Measurements from ENCODE around the gene HLCS. TPM values are rescaled to one million over a fixed set of nuclear protein-coding genes. Genes with fewer than 3 reads are reported as not detected.

Gene HLCS
- total and polyA plus RNA-seq, 2 of the 8 experiments (the other 6 are each of a cell fraction or from before 2014, with no cell fraction given), result 4.7 to 12.2 TPM

DNA sequence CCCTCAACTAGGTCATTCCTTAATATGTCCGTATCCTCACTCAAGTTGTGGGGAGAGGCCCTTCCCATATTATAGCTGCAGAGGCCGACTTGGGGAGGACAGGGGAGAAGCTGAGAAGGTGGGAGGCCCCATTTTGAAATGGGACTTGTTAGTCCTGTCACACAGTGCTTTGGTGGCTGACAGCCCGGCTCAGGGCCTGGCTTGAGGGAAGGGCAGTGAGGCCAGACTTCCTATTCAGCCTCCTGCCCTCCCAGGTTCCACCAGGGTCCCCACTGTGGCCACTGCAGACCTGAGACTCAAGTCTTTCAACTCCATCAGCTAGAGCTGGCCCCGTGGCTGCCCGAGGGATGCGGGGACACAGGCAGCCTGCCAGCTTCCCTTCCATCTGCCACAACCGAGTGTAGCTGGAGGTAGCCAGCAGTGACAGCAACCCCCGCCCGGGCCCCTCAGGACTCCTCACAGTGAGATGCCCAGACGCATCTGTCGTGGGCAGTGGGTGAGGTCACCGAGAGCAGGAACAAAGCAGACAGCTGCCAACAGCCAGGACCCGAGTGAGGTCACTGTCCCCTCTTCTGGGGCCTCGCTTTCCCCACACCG, 230.6 kb downstream of the HLCS start:
- peak overlapping the region; percentile 42; the same call in 1 of the 2 replicates for H4K8ac ChIP-seq (ENCODE audit: extremely low read depth, insufficient read depth, low read length)
- H2BK120ac ChIP-seq (replicated peaks; ENCODE audit: low read depth, low read length), result no peak overlapping the region
- H3K4me3 ChIP-seq (ENCODE audit: extremely low read depth in 1 of 4, insufficient read depth in 2 of 4, low read depth in 3 of 4, low read length in 4 of 4), result no peak overlapping the region
- ChIA-PET POLR2A (ENCODE audit: partially characterized antibody) (interaction anchor here (1.2 kb wide), 1 partner anchor 15 kb away, joined by 4 read pairs; no protein-coding TSS in a partner anchor), CTCF (ENCODE audit: partially characterized antibody) (interaction anchor here (0.7 to 1.8 kb wide), 8 partner anchors 9 to 182 kb away, joined by 3 to 7 read pairs (median 5); no protein-coding TSS in a partner anchor)
- H4K5ac ChIP-seq (ENCODE audit: insufficient read length, low read depth, low read length), result no peak overlapping the region
- no peak overlapping the region for H2BK12ac ChIP-seq (ENCODE audit: low read depth, low read length)
- H3K23ac ChIP-seq (ENCODE audit: insufficient read length), result no peak overlapping the region
- no peaks in the 10 kb centered on the region for H3K36me3 ChIP-seq (ENCODE audit: control insufficient read depth in 2 of 4, insufficient read depth in 4 of 4, low read length in 3 of 4)
- no peaks in the 10 kb centered on the region for H3K23me2 ChIP-seq (ENCODE audit: low read depth, low read length)
- no peaks in the 10 kb centered on the region for H3K27me3 ChIP-seq (replicated peaks in 1 of 4; ENCODE audit: control insufficient read depth in 3 of 4, extremely low read depth in 1 of 4, insufficient read depth in 3 of 4, low read length in 3 of 4)
- no peak overlapping the region for H3K9ac ChIP-seq (replicated peaks in 1 of 4; ENCODE audit: extremely low read depth in 1 of 4, low read depth in 3 of 4, low read length in 3 of 4)
- DNase-seq (ENCODE audit: low read depth in 1 of 2, low spot score in 2 of 2), result no peak
- H2BK20ac ChIP-seq (ENCODE audit: low read length), result no peak overlapping the region
- H4K20me1 ChIP-seq (replicated peaks in 1 of 2; ENCODE audit: control insufficient read depth in 1 of 2, insufficient read depth in 2 of 2, low read length in 2 of 2), result no peaks in the 10 kb centered on the region
- no peak overlapping the region; the same call in 1 of the 2 replicates for H3K18ac ChIP-seq (ENCODE audit: extremely low read depth, low read length)
- no peak overlapping the region for H3K4me2 ChIP-seq (ENCODE audit: insufficient read depth in 1 of 2, low read depth in 2 of 2, low read length in 2 of 2)
- peaks cover 0 to 3% (median under 1%) of the 10 kb centered on the region in 4 experiments; a peak in 2 of 7 replicates for H3K4me1 ChIP-seq (replicated peaks in 1 of 4; ENCODE audit: control insufficient read depth in 3 of 4, insufficient read depth in 4 of 4, low read length in 3 of 4)
- H3K14ac ChIP-seq (ENCODE audit: insufficient read length), result no peak overlapping the region
- H3K79me1 ChIP-seq (ENCODE audit: low read depth, low read length), result no peaks in the 10 kb centered on the region
- no peak overlapping the region for H2AK5ac ChIP-seq (ENCODE audit: low read depth, low read length)
- H2BK15ac ChIP-seq (ENCODE audit: low read length), result no peak overlapping the region
- no peak for FAIRE-seq
- H3K56ac ChIP-seq (replicated peaks; ENCODE audit: insufficient read length, low read depth, low read length), result no peak overlapping the region
- H3K4ac ChIP-seq (replicated peaks; ENCODE audit: insufficient read length, low read depth, low read length), result no peak overlapping the region
- 94% methylated on average over 15 of the region's 15 CpGs; no CpG with 5 or more reads in 1 of the 2 experiments for WGBS, 2 experiments (ENCODE audit: extremely low coverage in 1 of 2, insufficient coverage in 1 of 2, insufficient read length in 1 of 2, insufficient replicate concordance in 2 of 2, low coverage in 1 of 2, low lambda C conversion rate in 2 of 2, missing lambda C conversion rate in 1 of 2)
- H3K27ac ChIP-seq (ENCODE audit: low read depth, low read length), result no peak overlapping the region
- no peaks in the 10 kb centered on the region for H3K79me2 ChIP-seq (ENCODE audit: control insufficient read depth in 1 of 2, insufficient read depth in 2 of 2, low read length in 2 of 2)
- H2BK5ac ChIP-seq (ENCODE audit: low read depth, low read length), result no peak overlapping the region
- H4K91ac ChIP-seq (replicated peaks; ENCODE audit: insufficient read length, low read length), result no peak overlapping the region
- H3K9me3 ChIP-seq (ENCODE audit: insufficient read depth in 2 of 2, low read depth in 1 of 2, low read length in 1 of 2), result no peaks in the 10 kb centered on the region
- H2AFZ ChIP-seq (ENCODE audit: low read length), result no peak overlapping the region
- no peak for TF ChIP-seq GTF2F1 (IDR thresholded peaks at IDR 0.05; ENCODE audit: borderline replicate concordance, low read depth, low read length)
- TF ChIP-seq ASH2L (IDR thresholded peaks at IDR 0.05; ENCODE audit: low read length), result no peak
- TF ChIP-seq, protein P1, sequence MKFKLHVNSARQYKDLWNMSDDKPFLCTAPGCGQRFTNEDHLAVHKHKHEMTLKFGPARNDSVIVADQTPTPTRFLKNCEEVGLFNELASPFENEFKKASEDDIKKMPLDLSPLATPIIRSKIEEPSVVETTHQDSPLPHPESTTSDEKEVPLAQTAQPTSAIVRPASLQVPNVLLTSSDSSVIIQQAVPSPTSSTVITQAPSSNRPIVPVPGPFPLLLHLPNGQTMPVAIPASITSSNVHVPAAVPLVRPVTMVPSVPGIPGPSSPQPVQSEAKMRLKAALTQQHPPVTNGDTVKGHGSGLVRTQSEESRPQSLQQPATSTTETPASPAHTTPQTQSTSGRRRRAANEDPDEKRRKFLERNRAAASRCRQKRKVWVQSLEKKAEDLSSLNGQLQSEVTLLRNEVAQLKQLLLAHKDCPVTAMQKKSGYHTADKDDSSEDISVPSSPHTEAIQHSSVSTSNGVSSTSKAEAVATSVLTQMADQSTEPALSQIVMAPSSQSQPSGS (IDR thresholded peaks at IDR 0.05; ENCODE audit: low read length), result no peak
- no peak for TF ChIP-seq PHF8 (conservative IDR thresholded peaks at IDR 0.05; ENCODE audit: low read depth, low read length)
- TF ChIP-seq HDAC6 (IDR thresholded peaks at IDR 0.05; ENCODE audit: low read depth, low read length), result no peak
- TF ChIP-seq TEAD4 (IDR thresholded peaks at IDR 0.05; ENCODE audit: low read depth, low read length), result no peak
- TF ChIP-seq TAF1 (IDR thresholded peaks at IDR 0.05; ENCODE audit: low read depth, low read length), result no peak
- no peak for TF ChIP-seq BRCA1 (IDR thresholded peaks at IDR 0.05; ENCODE audit: low read depth, low read length)
- TF ChIP-seq, protein P2, sequence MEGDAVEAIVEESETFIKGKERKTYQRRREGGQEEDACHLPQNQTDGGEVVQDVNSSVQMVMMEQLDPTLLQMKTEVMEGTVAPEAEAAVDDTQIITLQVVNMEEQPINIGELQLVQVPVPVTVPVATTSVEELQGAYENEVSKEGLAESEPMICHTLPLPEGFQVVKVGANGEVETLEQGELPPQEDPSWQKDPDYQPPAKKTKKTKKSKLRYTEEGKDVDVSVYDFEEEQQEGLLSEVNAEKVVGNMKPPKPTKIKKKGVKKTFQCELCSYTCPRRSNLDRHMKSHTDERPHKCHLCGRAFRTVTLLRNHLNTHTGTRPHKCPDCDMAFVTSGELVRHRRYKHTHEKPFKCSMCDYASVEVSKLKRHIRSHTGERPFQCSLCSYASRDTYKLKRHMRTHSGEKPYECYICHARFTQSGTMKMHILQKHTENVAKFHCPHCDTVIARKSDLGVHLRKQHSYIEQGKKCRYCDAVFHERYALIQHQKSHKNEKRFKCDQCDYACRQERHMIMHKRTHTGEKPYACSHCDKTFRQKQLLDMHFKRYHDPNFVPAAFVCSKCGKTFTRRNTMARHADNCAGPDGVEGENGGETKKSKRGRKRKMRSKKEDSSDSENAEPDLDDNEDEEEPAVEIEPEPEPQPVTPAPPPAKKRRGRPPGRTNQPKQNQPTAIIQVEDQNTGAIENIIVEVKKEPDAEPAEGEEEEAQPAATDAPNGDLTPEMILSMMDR (IDR thresholded peaks at IDR 0.05; ENCODE audit: control extremely low read depth in 1 of 3, insufficient read depth in 1 of 3, low read depth in 1 of 3, low read length in 3 of 3), result no peak

Measured in H1 (cell line).